ENCODE measurements around the gene REP15. TPM values are rescaled to one million over a fixed set of nuclear protein-coding genes. Genes with fewer than 3 reads are reported as not detected.

The REP15 gene
- total and polyA plus RNA-seq, 2 of the 4 experiments (the other 2 are of a cell fraction) = 0.48 to 2.2 TPM

DNA sequence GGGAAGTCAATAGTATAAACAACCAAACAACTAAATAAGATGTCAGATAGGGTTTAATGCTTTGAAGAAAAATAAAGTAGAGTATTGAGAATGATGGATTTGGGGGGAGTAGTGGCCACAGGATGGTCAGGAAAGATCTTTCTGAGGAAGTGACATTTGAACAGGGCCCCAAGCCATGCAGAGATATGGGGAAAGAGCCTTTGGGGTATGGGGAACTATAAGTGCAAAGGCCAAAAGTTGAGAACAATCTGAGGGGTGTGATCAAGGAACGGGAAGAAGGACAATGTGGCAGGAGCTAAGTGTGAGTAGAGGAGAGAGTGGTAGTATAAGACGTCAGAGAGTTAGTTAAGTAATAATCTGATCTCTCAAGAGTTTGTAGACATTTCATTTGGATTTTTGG is 15.7 kb downstream of the REP15 start:
- Histone ChIP-seq H3K4me2 (ENCODE audit: low read depth, low read length) (peak overlapping the region; percentile 69), H4K8ac (ENCODE audit: low read depth in 2 of 2, low read length in 2 of 2) (0 out of 4 replicates have a peak overlapping the region, but pooled peaks of 1 of the 2 experiments have one; percentile 10), H3K36me3 (ENCODE audit: control insufficient read depth, insufficient read depth, low read length) (peaks cover 5% of the 10 kb centered on the region), H3K4me1 (ENCODE audit: control insufficient read depth, insufficient read depth, low read length) (peaks cover 2% of the 10 kb centered on the region; the same call in 1 of the 2 replicates), H2BK120ac (ENCODE audit: low read depth, low read length) (no peak overlapping the region), H3K18ac (ENCODE audit: low read depth, low read length) (no peak overlapping the region), H3K9me3 (ENCODE audit: control insufficient read depth, insufficient read depth, low read length) (no peaks in the 10 kb centered on the region), H3K23ac (ENCODE audit: low read depth, low read length) (peak overlapping the region; percentile 52; the same call in 1 of the 2 replicates), H3K4ac (ENCODE audit: low read depth, low read length) (no peak overlapping the region), H2AFZ (replicated peaks; ENCODE audit: low read length, poor library complexity) (no peak overlapping the region), H3K79me1 (ENCODE audit: low read depth in 1 of 2, low read length in 2 of 2) (peaks cover 15 to 49% of the 10 kb centered on the region in 2 experiments), H3K27ac (ENCODE audit: insufficient read depth, low read length) (no peak overlapping the region), H2BK5ac (ENCODE audit: low read depth, low read length, poor library complexity, severe bottlenecking) (no peak overlapping the region), H3K56ac (ENCODE audit: extremely low read depth, insufficient read depth, low read length) (no peak overlapping the region), H2BK20ac (ENCODE audit: low read depth, low read length) (no peak overlapping the region), H3K4me3 (ENCODE audit: insufficient read depth, low read depth, low read length) (no peak overlapping the region), H3K14ac (replicated peaks; ENCODE audit: low read depth, low read length) (no peak overlapping the region), H3K27me3 (ENCODE audit: control insufficient read depth, insufficient read depth, low read length) (no peaks in the 10 kb centered on the region), H4K91ac (ENCODE audit: insufficient read depth, low read depth, low read length) (no peak overlapping the region), H3K9me1 (ENCODE audit: insufficient read depth, low read length) (peaks cover 9% of the 10 kb centered on the region; the same call in 1 of the 2 replicates), H2AK5ac (ENCODE audit: low read depth, low read length) (no peak overlapping the region), H2AK9ac (replicated peaks; ENCODE audit: low read depth, low read length, poor library complexity) (no peak overlapping the region), H3K9ac (ENCODE audit: low read depth, low read length) (no peak overlapping the region), H4K20me1 (ENCODE audit: insufficient read depth, low read length) (peaks cover 12% of the 10 kb centered on the region; the same call in 1 of the 2 replicates), H4K5ac (ENCODE audit: low read depth, low read length) (no peak overlapping the region), H2BK15ac (ENCODE audit: low read depth, low read length) (no peak overlapping the region)
- WGBS, 2 experiments (ENCODE audit: extremely low coverage in 2 of 2, insufficient read length in 1 of 2) = 78% methylated on average over 1 of the region's 2 CpGs; no CpG with 5 or more reads in 1 of the 2 experiments
- ATAC-seq (ENCODE audit: low read depth) (no peak), DNase-seq (no peak)
- in situ Hi-C loops (cut with MboI; ENCODE audit: low sequenced_read_pairs) = no loop called here
- dilution Hi-C loops (cut with HindIII; ENCODE audit: low sequenced_read_pairs, unreplicated experiment) = no loop called here
- POLR2A ChIA-PET (ENCODE audit: unreplicated experiment) = no interaction called here
- BruUV-seq (replicated peaks) = no TSS peak
- intact Hi-C loops (cut with micrococcal nuclease) = no loop called here
- CTCF ChIA-PET = no interaction called here
- no peak for TF ChIP-seq RCOR1 (IDR thresholded peaks at IDR 0.05; ENCODE audit: insufficient replicate concordance, low read length)
- no peak for TF ChIP-seq CEBPB (IDR thresholded peaks at IDR 0.05; ENCODE audit: low read depth, low read length)
- TF ChIP-seq FOS (IDR thresholded peaks at IDR 0.05; ENCODE audit: low read depth, low read length) = no peak
- TF ChIP-seq CHD1 (IDR thresholded peaks at IDR 0.05; ENCODE audit: low read depth, low read length) = no peak
- TF ChIP-seq POLR2A (IDR thresholded peaks at IDR 0.05; ENCODE audit: low read depth, low read length) = no peak
- TF ChIP-seq ELK1 (IDR thresholded peaks at IDR 0.05; ENCODE audit: borderline replicate concordance, low read depth, low read length) = no peak
- TF ChIP-seq RAD21 (IDR thresholded peaks at IDR 0.05; ENCODE audit: low read length) = no peak
- no peak for TF ChIP-seq NFE2L2 (IDR thresholded peaks at IDR 0.05; ENCODE audit: low read depth, low read length)
- TF ChIP-seq MAFK (IDR thresholded peaks at IDR 0.05; ENCODE audit: low read depth, low read length) = no peak
- TF ChIP-seq SMC3 (IDR thresholded peaks at IDR 0.05; ENCODE audit: low read depth, low read length) = no peak
- TF ChIP-seq MXI1 (IDR thresholded peaks at IDR 0.05; ENCODE audit: borderline replicate concordance, low read depth, low read length) = no peak
- TF ChIP-seq, protein P1, sequence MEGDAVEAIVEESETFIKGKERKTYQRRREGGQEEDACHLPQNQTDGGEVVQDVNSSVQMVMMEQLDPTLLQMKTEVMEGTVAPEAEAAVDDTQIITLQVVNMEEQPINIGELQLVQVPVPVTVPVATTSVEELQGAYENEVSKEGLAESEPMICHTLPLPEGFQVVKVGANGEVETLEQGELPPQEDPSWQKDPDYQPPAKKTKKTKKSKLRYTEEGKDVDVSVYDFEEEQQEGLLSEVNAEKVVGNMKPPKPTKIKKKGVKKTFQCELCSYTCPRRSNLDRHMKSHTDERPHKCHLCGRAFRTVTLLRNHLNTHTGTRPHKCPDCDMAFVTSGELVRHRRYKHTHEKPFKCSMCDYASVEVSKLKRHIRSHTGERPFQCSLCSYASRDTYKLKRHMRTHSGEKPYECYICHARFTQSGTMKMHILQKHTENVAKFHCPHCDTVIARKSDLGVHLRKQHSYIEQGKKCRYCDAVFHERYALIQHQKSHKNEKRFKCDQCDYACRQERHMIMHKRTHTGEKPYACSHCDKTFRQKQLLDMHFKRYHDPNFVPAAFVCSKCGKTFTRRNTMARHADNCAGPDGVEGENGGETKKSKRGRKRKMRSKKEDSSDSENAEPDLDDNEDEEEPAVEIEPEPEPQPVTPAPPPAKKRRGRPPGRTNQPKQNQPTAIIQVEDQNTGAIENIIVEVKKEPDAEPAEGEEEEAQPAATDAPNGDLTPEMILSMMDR (conservative IDR thresholded peaks at IDR 0.05; ENCODE audit: low read depth, low read length) = no peak
- TF ChIP-seq RFX5 (IDR thresholded peaks at IDR 0.05; ENCODE audit: low read depth, low read length) = no peak
- TF ChIP-seq BHLHE40 (IDR thresholded peaks at IDR 0.05; ENCODE audit: low read depth, low read length) = no peak
- no peak for TF ChIP-seq USF2 (IDR thresholded peaks at IDR 0.05; ENCODE audit: low read depth, low read length)

All from IMR-90 (cell line).